IPS DF 4.7 (cell line): ENCODE data around the gene TMEM178B.

Experiments used
- DNase-seq: peaks from one replicate; pipeline ENCODE4 v3.0.0-alpha.2; 2013; ENCODE audit warnings: low spot score; ENCODE audit errors: extremely low read depth

Gene TMEM178B

DNA sequence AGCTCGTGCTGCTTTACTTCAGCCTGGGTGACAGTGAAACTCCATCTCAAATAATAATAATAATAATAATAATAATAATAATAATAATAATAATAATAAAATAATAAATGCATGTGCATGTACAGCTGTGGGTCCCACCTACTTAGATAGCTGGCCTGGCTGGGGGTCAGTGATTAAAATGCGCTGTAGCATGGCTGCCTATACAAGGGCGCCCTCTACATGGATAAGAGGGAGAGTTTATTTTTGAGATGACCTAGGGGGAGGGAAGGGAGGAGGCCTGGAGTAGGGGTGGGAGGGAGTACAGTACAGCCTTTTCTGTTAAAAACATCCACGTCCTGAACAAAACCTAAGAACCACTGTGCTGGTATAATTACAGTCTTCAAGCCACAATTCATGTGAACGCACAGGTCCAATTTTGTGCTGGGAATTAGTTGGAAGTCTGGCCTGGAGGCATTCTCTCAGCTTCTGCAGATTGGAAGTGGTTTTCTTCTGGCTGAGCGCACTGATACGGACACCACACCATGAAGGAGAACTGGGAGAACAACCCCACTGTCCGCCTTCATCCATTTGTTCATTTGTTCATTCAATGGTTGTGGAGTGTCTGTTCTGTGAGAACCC, 146.5 kb downstream of the TMEM178B start:
- no peak for DNase-seq

DNA sequence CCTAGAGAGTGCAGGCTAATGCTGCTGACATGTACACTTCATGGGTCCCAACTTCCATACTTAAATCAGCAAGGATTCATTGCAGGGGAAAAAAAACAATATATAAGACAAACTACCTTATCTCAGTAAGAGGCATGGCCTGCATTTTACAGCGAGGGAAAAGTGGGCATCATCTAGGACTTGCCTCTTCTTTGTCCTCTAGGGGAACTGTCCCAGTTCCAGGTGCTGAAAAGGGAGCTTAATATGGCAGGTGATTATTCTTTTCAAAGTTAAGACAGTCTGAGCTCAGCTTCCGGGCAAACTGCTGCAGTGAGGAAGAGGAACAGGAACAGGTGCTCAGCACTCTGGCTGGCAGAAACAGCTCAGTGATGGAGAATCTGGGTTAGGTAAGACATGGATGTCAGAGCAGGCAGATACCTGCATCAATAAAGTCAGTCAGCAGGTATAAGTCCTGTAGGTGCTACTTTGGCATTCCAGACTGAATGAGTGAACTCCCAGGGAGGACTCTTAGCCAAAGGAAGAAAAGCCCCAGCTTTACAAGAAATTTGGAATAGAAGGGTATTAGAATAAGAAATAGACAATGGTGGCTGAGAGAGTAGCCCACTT, 147.2 kb downstream of the TMEM178B start:
- DNase-seq: no peak

DNA sequence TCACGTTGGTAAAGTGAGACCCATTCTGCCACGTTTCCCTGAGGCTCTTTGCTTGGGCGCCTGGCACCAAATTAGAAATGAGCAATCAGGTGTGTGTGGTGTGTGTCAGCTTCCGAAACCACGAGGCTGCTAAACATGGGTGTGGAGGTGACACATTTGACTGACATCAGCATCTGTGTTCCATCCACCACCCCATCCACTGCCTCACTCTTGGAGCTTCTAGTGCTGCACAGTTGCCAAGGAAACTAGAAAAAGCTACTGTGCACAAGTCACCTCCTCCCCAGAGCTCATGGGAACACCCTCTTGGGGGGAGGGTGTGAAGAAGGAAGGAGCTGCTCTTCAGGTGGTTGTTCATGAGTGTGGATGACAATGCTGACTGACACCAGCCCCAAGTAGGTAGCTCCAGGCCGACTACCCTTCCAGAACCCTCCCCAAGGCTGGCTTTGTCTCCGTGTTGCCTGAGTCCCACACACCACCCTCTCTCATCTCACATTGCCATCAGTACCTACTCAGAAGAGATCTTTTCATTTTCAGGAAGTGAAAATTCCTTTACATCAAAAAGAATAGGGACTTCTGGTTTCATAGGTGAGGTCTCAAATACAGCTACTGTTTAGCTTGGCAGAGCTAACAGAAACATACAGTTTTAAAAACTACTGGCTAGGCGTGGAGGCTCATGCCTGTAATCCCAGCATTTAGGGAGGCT, 152.2 kb downstream of the TMEM178B start:
- DNase-seq: no peak

DNA sequence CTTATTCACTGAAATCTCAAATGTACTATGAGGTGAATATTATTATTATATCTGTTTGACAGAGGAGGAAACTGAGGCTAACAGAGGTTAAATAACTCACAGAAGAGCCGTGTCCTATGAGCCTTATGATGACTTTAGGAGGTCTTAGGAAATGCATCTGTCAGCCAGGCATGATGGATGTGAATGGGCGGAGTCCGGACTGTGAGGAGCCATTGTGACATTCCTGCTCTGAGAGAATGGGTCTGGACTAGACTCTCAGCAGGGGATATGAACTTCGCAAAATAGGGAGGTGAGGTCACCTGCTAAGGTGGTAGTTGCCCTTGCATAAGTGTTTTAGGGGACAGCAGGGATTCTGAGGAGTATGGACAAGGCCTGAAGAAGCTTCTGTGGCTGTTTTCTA, 153.6 kb downstream of the TMEM178B start:
- no peak for DNase-seq

DNA sequence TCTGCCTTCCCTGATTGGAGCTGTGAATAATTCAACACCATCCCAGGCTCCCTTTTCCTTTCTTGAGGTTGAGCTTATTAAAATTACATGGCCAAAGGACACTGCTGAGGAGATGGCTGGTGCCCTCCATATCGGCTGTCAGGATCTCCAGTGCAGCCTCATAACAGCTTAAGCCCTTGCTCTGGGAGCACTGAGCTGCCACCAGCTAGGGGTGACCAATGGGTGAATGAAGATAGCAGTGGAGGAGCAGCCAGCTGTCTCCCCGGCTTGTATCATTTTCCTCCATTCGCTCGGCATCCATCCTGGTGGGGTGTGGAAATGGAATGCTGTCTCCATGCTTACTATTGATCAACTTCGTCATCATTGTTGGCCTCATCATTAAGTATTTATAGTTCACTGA, 154.6 kb downstream of the TMEM178B start:
- DNase-seq: no peak

DNA sequence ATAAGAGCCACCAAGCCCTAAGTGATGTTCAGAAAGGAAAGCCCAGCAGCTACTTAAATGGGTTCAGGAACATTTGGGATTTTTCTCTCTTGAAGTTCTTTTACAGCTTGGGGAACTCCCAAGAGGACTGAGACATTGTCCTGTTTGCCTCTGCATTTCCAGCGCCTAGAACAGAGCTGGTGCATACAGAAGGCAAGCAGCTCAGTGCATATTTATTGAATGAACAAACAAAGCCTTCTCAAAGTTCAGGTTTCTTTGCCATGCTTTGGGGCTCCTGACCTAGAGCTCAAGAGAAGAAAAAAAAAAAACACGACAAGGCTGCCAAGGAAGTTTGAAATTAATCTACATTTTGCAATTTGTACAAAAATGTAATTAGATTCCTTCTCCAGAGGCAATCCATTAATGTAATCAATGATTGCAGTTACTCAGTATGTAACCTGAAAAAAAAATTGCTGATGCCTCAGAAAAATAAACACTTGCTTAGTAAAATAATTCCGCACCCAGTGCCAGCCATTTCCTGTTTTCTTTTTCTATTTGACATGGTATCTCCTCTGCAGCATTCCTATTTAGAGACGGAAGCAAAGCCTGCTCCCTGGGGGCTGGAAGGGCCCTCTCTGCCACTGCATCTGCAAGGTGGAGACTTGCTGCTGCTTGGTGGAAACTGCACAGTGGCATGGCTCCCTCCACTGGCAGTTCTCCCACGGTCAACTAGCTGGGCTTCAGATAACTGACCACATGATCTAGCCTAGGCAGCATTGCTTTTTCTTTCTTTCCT, 157.3 kb downstream of the TMEM178B start:
- no peak for DNase-seq

DNA sequence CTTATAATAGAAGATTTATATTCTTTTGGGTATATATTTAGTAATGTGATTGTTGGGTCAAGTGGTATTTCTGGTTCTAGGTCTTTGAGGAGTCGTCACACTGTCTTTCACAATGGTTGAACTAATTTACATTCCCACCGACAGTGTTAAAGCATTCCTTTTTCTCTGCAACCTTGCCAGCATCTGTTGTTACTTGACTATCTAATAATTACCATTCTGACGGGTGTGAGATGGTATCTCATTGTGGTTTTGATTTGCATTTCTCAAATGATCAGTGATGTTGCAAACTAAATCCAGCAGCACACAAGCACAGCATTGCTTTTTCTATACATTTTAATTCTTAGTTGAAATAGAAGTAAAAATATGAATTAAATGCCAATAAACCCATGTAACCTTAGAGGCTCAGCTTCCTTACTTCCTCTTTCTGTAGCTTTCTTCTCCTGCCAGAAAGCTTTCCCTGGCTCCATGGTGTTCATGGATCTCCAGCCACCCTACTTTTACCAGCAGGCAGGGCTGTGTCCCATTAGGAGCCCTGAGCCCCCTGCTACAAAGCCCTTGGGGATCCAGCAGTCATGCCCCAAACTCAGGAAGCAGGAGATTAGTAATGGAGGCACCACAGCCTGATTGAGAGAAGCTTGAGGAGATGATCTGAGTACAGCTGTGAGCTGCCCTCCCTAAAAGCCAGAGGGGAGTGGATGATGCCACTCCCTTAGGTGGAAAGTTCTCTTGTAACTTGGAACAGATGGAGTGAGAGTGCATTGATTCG, 158.6 kb downstream of the TMEM178B start:
- DNase-seq: no peak

DNA sequence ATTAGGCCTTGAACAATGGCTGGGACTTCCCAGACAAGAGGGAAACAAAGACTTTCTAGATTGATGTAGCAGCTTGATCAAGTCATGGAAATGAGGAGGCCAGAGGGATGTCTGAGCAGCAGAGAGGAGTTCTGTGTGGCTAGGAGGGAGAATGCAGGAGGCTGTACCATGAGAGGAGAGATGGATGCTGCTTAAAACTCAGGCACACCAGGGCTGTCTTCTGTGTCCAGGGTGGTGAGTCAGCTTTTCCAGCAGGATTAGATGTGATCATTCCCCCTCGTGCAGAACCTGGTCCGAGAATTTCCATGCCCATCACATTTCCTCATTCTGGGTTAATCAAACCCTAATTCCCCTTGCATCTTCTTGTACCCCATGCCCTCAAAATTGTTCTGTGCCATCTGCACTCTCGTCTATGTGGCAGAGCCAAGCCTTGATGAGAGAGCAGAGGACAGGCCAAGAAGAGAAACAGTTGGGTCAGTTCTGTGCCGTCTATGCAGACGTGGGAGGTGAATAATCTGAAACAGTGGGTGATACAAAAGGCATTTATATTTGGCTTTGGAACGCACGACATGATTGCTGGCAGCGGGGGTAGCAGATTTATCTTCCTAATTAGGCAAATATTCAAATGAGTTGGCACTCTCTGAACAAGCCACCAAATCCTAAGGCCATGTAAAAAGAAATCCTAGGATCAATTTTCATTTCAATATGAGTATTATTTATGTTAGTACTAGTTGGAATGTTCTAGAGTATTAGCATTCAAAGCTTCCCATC, 160.7 kb downstream of the TMEM178B start:
- no peak for DNase-seq

DNA sequence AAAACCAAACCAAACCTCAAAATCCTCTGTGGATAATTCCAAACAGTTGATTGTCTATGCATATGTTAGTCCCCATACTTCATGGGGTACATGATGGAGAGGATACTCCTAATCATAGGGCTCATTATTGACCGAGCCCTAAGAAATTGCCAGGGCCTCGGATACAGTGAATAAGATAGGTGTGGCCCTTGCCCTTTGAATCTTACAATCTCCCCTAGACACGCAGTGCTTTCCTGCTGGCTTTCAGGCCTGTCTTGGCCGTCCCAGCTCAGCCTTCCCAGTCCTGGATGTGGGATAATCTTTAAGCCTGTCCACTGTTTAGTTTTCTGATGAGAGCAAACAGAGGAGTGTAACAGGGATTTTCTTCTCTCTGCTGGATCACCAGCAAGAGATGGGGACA, 161.8 kb downstream of the TMEM178B start:
- no peak for DNase-seq

DNA sequence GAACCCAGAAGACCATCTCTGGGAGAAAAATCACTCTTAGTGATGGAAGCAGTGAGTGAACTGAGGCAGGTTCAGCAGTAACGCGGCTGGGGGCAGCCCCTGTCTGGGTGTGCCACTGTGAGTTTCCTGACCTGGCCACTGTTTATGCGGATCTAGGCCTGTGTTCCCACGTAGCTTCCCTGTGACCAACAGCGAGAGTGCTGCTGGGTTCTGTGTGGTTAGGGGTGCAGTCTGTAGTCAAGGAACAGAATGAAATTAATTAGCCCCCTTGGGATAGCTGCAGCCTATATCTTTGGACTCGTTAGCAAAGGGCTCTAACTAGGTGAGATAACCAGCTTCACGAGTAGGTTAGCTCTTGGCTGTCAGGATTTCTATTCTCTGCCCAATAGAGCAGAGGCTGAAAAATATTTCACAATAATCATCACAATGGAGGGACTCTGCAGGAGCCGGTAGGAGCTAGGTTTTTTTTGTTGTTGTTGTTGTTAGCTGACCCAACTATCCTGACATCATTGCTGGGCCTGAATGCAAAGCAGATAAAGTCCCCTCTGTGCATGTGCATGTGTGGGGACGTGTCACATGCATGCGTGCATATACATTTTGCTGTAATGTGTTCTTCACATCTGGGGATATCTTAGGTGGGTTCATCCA, 164.9 kb downstream of the TMEM178B start:
- DNase-seq: no peak

DNA sequence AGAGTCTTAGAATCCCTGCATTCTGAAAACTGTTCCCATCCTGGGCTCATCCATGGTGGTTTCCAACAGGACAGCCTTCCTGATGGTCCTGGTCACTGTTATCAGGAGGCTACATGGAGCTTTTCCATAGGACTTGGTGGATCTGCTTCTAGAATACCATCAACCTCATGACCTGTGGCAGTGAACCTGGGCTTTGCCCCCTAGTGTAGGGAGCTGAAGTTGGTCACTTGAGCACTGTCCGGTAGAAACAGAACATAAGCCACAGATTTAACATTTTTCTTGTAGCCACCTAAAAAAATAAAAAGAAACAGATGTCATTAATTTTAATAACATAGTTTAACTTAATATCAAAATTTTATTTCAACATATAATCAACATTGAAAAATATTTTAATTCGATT, 165.8 kb downstream of the TMEM178B start:
- DNase-seq: no peak

DNA sequence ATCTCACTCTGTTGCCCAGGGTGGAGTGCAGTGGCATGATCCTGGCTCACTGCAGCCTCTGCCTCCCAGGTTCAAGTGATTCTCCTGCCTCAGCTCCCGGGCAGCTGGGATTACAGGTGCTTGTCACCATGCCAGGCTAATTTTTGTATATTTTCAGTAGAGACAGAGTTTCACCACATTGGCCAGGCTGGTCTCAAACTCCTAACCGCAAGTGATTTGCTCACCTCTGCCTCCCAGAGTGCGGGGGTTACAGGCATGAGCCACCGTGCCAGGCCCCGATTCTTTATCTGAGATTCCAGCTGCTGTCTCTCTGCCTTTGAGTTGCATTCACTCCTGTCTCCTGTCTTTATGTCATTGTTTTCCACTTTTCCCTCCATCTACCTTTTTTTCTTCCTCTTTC, 168.7 kb downstream of the TMEM178B start:
- no peak for DNase-seq

DNA sequence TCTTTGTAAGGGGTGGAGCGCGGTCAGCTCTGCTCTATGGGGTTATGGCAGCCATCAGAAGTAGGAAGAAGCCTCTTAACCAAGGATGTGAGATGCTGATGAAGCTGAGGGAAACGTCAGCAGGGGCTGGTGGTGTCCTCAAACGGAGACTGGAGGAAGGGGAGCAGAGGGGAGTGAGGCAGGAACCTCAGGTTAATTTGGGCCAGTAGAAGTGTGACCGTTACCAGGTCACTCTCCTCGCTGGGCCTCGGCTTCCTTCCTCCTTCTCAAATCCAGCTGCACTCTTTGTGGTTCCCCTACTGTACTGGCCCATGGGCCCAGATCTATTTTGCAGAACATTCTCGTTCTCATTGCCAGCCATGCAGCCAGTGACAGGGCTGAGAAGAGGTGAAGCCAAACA, 169.5 kb downstream of the TMEM178B start:
- no peak for DNase-seq

DNA sequence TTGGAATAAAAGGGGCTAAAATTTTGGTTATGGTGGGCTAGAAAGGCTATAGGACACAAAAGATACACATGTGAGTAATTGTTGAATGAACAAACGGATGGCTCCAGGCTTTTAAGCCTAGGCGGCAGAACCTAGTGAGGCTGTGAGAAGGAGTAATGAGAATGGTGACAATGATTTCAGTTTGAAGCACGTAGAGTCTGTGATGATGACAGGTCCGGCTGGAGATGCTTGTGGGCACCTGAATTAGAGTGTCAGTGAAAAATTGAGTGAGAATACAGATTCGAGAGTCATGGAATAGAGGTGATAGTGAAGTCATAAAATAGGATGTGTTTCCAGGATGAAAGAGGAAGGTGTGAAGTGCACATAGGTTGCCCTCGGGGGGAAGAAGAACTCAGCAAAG, 170.6 kb downstream of the TMEM178B start:
- no peak for DNase-seq

DNA sequence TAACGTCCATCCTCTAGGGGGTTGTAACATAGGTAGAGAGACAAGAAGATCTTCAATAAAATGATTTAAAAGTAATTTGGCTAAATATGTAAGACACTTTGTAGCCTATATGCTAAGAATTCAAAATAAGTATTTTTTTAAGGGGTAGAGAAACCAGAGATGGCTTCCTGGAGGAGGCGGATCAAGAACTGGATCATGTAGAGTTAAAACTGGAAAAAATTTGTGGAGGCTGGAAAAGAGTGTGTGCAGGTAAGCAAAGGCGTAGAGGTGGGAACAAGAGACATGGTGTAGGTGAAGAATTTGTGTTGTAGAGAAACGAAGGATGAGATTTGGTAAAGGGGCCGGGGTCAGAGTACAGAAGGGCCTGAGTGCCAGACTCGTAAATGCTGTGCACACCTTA, 172.6 kb downstream of the TMEM178B start:
- DNase-seq: no peak

DNA sequence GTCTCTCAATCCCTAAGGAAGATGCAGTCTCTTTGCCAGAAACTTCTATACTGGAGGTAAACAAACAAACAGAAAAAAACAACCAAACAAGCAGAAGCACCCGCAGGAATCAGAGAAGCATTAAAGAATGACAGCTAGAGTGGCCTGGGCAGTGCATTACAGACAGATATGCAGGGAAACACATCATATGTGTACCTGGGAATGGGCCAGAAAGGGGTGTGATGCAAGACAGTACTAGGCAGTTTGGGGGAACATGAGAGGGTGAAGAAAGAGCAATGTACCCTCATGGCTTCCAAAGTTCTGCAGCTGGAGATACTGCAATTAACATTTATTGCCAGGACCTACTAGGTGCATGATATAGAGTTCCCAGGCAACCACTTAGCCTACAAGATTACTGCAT, 177.3 kb downstream of the TMEM178B start:
- no peak for DNase-seq

DNA sequence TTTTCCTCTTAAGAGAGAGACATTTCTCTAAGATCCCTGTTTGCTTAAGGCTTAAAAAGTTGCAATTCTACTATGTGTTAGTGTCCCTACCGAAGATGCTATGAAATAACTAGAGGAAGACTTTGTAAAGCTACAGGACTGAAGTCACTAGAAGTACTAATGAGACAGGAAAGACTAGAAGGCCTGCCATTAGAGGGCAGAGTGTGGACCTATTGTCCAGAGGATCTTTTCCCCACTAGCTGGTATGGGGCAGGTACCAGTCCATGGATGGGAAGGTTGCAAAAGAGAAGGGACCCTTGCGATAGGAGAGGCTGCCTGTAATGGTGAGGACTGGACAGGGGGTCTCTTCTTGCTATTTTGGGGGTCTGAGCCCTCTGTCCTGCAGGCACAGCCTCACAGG, 178.1 kb downstream of the TMEM178B start:
- DNase-seq: no peak

DNA sequence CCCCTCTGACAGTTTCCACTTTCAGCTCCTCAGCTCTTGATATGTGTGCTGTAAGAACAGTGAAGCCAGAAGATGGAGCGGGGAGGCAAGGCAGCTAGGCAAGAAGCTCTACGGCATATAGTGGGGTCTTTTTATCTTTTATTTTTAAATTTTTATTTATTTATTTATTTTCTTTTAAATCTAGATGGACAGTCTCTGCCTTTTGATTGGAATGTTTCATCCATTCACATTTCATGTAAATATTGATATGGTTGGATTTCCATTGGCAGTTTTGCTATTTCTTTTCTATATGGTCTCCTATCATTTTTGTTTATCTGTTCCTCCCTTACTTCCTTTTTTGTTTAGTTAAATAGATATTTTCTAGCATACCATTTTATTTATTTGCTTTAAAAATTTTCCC, 183.7 kb downstream of the TMEM178B start:
- no peak for DNase-seq

DNA sequence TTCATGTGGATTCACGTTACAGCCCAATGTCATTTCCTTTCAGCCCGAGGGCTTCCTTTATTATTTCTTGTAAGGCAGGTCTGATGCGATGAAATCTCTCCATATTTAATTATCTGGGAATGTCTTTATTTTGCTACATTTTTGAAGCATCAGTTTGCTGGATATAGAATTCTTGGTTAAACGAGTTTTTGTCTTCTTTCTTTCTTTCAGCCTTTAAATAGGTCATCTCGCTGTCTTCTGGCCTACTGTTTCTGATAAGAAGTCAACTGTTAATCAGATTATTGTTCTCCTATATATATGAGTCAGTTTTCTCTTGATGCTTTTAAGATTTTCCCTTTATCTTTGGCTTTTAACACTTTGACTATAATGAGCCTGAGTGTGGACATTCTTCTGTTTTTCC, 184.7 kb downstream of the TMEM178B start:
- no peak for DNase-seq
